K562 (cell line): Measurements from ENCODE around the gene PSMA7. TPM values are rescaled to one million over a fixed set of nuclear protein-coding genes. Genes with fewer than 3 reads are reported as not detected.
A peak's percentile ranks its signal among the peaks of the same experiment; 100 is the strongest.

Experiments used
- CHD7 ChIP-seq: fragments of 200-600 bp; sonication (generic); IDR thresholded peaks from one replicate; pipeline ENCODE4 v1.6.1; 2012; ENCODE audit warnings: mild to moderate bottlenecking, low read depth, low read length, inconsistent platforms
- DPF2 ChIP-seq: fragments of 450-650 bp; IDR thresholded peaks from 2 replicates; pipeline ENCODE4 v1.6.1; 2016
- HBP1 ChIP-seq: fragments of 450-650 bp; formaldehyde crosslinking; IDR thresholded peaks from 2 replicates; pipeline ENCODE4 v1.4.0; 2022; ENCODE audit warnings: missing genetic modification characterization
- HDAC2 ChIP-seq: fragments of 450-650 bp; IDR thresholded peaks from 2 replicates; pipeline ENCODE4 v1.6.1; 2016; ENCODE audit warnings: mild to moderate bottlenecking
- HINFP ChIP-seq: fragments of 450-650 bp; conservative IDR thresholded peaks from 2 replicates; pipeline ENCODE4 v1.6.1; 2016; ENCODE audit warnings: missing genetic modification characterization, low read depth, mild to moderate bottlenecking, control low read depth, missing compliant biosample characterization
- MEF2A ChIP-seq: IDR thresholded peaks from 2 replicates; pipeline ENCODE4 v1.6.1; 2011; ENCODE audit warnings: low read depth, mild to moderate bottlenecking, low read length, moderate library complexity; ENCODE audit not compliant: control insufficient read depth
- PPARD ChIP-seq: fragments of 250-450 bp; sonication (Bioruptor Pico); IDR thresholded peaks from 2 replicates; pipeline ENCODE4 v1.8.0; 2022; ENCODE audit warnings: inconsistent platforms, mild to moderate bottlenecking, moderate library complexity
- SMARCA4 ChIP-seq: fragments of 450-650 bp; IDR thresholded peaks from 2 replicates; pipeline ENCODE4 v1.6.1; 2016
- SMARCE1 ChIP-seq: fragments of 450-650 bp; IDR thresholded peaks from 2 replicates; pipeline ENCODE4 v1.7.1; 2016; ENCODE audit warnings: mild to moderate bottlenecking
- SUPT5H ChIP-seq: fragments of 450-650 bp; IDR thresholded peaks from 2 replicates; pipeline ENCODE4 v1.6.1; 2016
- TARDBP ChIP-seq: fragments of 450-650 bp; IDR thresholded peaks from 2 replicates; pipeline ENCODE4 v1.6.1; 2016
- ZNF408 ChIP-seq: fragments of 250-450 bp; sonication (Bioruptor Pico); IDR thresholded peaks from 2 replicates; pipeline ENCODE4 v1.4.0; 2020; ENCODE audit warnings: low read depth, mild to moderate bottlenecking, moderate library complexity
- polyA plus RNA-seq, 8 experiments: library from polyadenylated mRNA; depleted of rRNA in 4 of 8; stranded (reverse) in 5 of 8; unstranded in 3 of 8; fragments of >200 nt; fragmentation: Nextera tagmentation in 2 of 8; fragmentation: Illumina TruSeq in 1 of 8; extraction: Ambion mirVana in 2 of 8; extraction: Trizol in 1 of 8; gene quantifications; 2 replicates each; pipeline versions ENCODE4 v1.2.1 to v1.2.3, GENCODE V29; 2011 to 2014; ENCODE audit warnings: inconsistent platforms in 1 of 8, missing spikeins in 1 of 8
- total RNA-seq, 7 experiments: library from RNA; depleted of rRNA in 6 of 7; stranded (reverse); fragments of >200 nt in 6 of 7; fragmentation: Illumina TruSeq in 2 of 7; extraction: Trizol in 2 of 7; gene quantifications; 2 replicates each; pipeline versions ENCODE4 v1.2.1 to v1.2.3, GENCODE V29; 2011 to 2021; ENCODE audit warnings: low replicate concordance in 1 of 7

The PSMA7 gene
- total and polyA plus RNA-seq, 9 of the 15 experiments (the other 6 are each of a cell fraction or from before 2014, with no cell fraction given) = 257 to 510 (median 393) TPM

DNA sequence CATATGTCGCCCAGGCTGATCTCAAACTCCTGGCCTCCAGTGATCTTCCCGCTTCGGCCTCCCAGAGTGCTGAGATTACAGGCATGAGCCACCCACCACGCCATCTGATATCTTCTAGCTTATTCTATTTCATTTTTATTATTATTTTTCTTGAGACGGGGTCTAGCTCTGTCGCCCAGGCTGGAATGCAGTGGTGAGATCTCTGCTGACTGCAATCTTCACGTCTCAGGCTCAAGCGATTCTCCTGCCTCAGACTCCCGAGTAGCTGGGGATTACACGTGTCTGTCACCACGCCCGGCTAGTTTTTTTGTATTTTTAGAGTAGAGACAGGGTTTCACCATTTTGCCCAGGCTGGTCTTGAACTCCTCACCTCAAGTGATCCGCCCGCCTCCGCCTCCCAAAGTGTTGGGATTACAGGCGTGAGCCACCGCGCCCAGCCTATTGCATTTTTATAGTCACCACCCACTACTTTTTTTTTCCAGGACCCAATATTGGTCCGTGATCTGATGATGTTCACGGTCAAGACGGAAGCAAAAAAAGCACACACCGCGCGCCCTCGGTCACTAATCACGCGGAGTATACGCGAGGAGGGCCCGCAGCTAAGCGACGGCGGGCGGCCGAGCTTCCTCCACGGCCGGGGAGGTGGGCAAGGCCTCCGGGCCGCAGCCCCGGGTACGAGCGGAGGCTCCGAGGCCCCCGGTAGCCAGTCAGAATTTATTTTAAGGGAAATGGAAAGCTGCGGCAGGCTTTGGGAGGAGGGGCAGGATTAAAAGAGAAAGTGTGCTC is 22.0 kb downstream of the PSMA7 start (continued):
- TF ChIP-seq SMARCE1 (peak; percentile 52; the same call in 1 of the 2 replicates), HBP1 (no peak), HDAC2 (peak; percentile 52; the same call in 1 of the 2 replicates), SMARCA4 (0 out of 2 replicates have a peak, but pooled peaks have one; percentile 53), HINFP (no peak), SUPT5H (peak; percentile 35; the same call in 1 of the 2 replicates), DPF2 (peak; percentile 31; the same call in 1 of the 2 replicates), TARDBP (no peak), ZNF408 (CRISPR knock-in tag) (no peak), CHD7 (no peak), MEF2A (0 out of 2 replicates have a peak, but pooled peaks have one; percentile 2), PPARD (CRISPR knock-in tag) (no peak)
